HepG2 (cell line): ENCODE measurements around the gene ISLR. TPM values are rescaled to one million over a fixed set of nuclear protein-coding genes. Genes with fewer than 3 reads are reported as not detected.

Experiments
- FOXC1 ChIP-seq: sonication (generic); formaldehyde crosslinking; IDR thresholded peaks from 2 replicates; pipeline ENCODE4 v1.8.0; 2022; ENCODE audit warnings: mild to moderate bottlenecking, missing genetic modification reagents, borderline replicate concordance
- HNRNPH1 ChIP-seq: fragments of 200-400 bp; formaldehyde crosslinking; optimal IDR thresholded peaks from 2 replicates; pipeline ENCODE3; 2017; ENCODE audit warnings: mild to moderate bottlenecking, low read depth, low read length
- KDM2A ChIP-seq: sonication (generic); formaldehyde crosslinking; IDR thresholded peaks from 2 replicates; pipeline ENCODE4 v1.4.0; 2020; ENCODE audit warnings: low read depth, missing genetic modification reagents, borderline replicate concordance
- NFATC3 ChIP-seq: sonication (generic); formaldehyde crosslinking; IDR thresholded peaks from 2 replicates; pipeline ENCODE4 v1.5.1; 2020; ENCODE audit warnings: mild to moderate bottlenecking, missing genetic modification reagents
- NR2F6 ChIP-seq, 2 experiments: IDR thresholded peaks; 2 replicates each; pipeline ENCODE4 v1.6.1; 2016; ENCODE audit warnings: antibody characterized with exemption in 1 of 2, mild to moderate bottlenecking in 1 of 2
- PHB2 ChIP-seq: fragments of 450-650 bp; IDR thresholded peaks from 2 replicates; pipeline ENCODE4 v1.6.1; 2018; ENCODE audit not compliant: partially characterized antibody
- PHF20 ChIP-seq: sonication (generic); formaldehyde crosslinking; IDR thresholded peaks from 2 replicates; pipeline ENCODE4 v1.5.0; 2020; ENCODE audit warnings: mild to moderate bottlenecking, missing genetic modification reagents
- PITX1 ChIP-seq: sonication (generic); formaldehyde crosslinking; IDR thresholded peaks from 2 replicates; pipeline ENCODE4 v1.5.1; 2020; ENCODE audit warnings: mild to moderate bottlenecking, missing genetic modification reagents
- RFX3 ChIP-seq: IDR thresholded peaks from 2 replicates; pipeline ENCODE4 v1.6.1; 2016; ENCODE audit warnings: missing biosample characterization, missing genetic modification reagents
- SNAI1 ChIP-seq: sonication (generic); formaldehyde crosslinking; IDR thresholded peaks from 2 replicates; pipeline ENCODE4 v1.5.0; 2020; ENCODE audit warnings: mild to moderate bottlenecking, missing genetic modification reagents, borderline replicate concordance
- TRIM24 ChIP-seq: sonication (generic); formaldehyde crosslinking; IDR thresholded peaks from 2 replicates; pipeline ENCODE4 v1.8.0; 2022; ENCODE audit warnings: mild to moderate bottlenecking, missing genetic modification reagents
- ZBTB38 ChIP-seq: sonication (generic); formaldehyde crosslinking; IDR thresholded peaks from 2 replicates; pipeline ENCODE4 v1.5.1; 2020; ENCODE audit warnings: mild to moderate bottlenecking, missing genetic modification reagents
- ZMYM2 ChIP-seq: sonication (generic); formaldehyde crosslinking; IDR thresholded peaks from 2 replicates; pipeline ENCODE4 v1.8.0; 2022; ENCODE audit warnings: mild to moderate bottlenecking, missing genetic modification reagents
- ZNF10 ChIP-seq: sonication (generic); formaldehyde crosslinking; IDR thresholded peaks from 2 replicates; pipeline ENCODE4 v1.4.0; 2020; ENCODE audit warnings: mild to moderate bottlenecking, low read depth, missing genetic modification reagents, borderline replicate concordance
- ZNF367 ChIP-seq: sonication (generic); formaldehyde crosslinking; IDR thresholded peaks from 2 replicates; pipeline ENCODE4 v1.4.0; 2020; ENCODE audit warnings: missing genetic modification reagents, borderline replicate concordance
- ZNF564 ChIP-seq: sonication (generic); formaldehyde crosslinking; IDR thresholded peaks from 2 replicates; pipeline ENCODE4 v1.8.1; 2023; ENCODE audit warnings: mild to moderate bottlenecking, missing genetic modification reagents
- ZNF589 ChIP-seq: sonication (generic); formaldehyde crosslinking; conservative IDR thresholded peaks from 2 replicates; pipeline ENCODE4 v1.8.0; 2022; ENCODE audit warnings: mild to moderate bottlenecking, moderate library complexity, missing genetic modification reagents
- ZNF598 ChIP-seq: sonication (generic); formaldehyde crosslinking; IDR thresholded peaks from 2 replicates; pipeline ENCODE4 v1.5.1; 2020; ENCODE audit warnings: mild to moderate bottlenecking, missing genetic modification reagents, borderline replicate concordance
- ZNF614 ChIP-seq: IDR thresholded peaks from 2 replicates; pipeline ENCODE4 v1.6.1; 2018; ENCODE audit warnings: missing biosample characterization, missing genetic modification reagents, inconsistent platforms, borderline replicate concordance
- ZNF616 ChIP-seq: sonication (generic); formaldehyde crosslinking; IDR thresholded peaks from 2 replicates; pipeline ENCODE4 v1.5.0; 2020; ENCODE audit warnings: low read depth, mild to moderate bottlenecking, missing genetic modification reagents
- ZNF780A ChIP-seq: sonication (generic); formaldehyde crosslinking; IDR thresholded peaks from 2 replicates; pipeline ENCODE4 v1.8.0; 2022; ENCODE audit warnings: mild to moderate bottlenecking, missing genetic modification reagents, moderate library complexity
- polyA plus RNA-seq, 8 experiments: library from polyadenylated mRNA; depleted of rRNA in 3 of 8; stranded (reverse) in 7 of 8; unstranded in 1 of 8; fragments of >200 nt; fragmentation: Illumina TruSeq in 4 of 8; extraction: Trizol in 4 of 8; gene quantifications; 2 replicates each; pipeline versions ENCODE4 v1.2.1 to v1.2.3, GENCODE V29; 2011 to 2016; ENCODE audit warnings: low read depth in 4 of 8, missing spikeins in 1 of 8, mixed read lengths in 1 of 8; ENCODE audit not compliant: insufficient read depth in 1 of 8
- total RNA-seq, 5 experiments: library from RNA; depleted of rRNA; stranded (reverse); fragments of >200 nt; fragmentation: Illumina TruSeq; extraction: Trizol; gene quantifications; 2 replicates each; pipeline ENCODE4 v1.2.3, GENCODE V29; 2016; ENCODE audit warnings: low read depth in 1 of 5
- TF ChIP-seq, protein P1 (sequence below): sonication (generic); formaldehyde crosslinking; conservative IDR thresholded peaks from 2 replicates; pipeline ENCODE4 v1.4.0; 2020; ENCODE audit warnings: mild to moderate bottlenecking, missing genetic modification reagents, moderate library complexity
- TF ChIP-seq, protein P2 (sequence below): sonication (generic); formaldehyde crosslinking; IDR thresholded peaks from 2 replicates; pipeline ENCODE4 v1.9.0; 2022; ENCODE audit warnings: missing genetic modification reagents, mild to moderate bottlenecking, borderline replicate concordance
- TF ChIP-seq, protein P3 (sequence below): sonication (generic); formaldehyde crosslinking; IDR thresholded peaks from 2 replicates; pipeline ENCODE4 v1.5.0; 2020; ENCODE audit warnings: mild to moderate bottlenecking, missing genetic modification reagents, borderline replicate concordance

The ISLR gene
- total and polyA plus RNA-seq, 2 of the 13 experiments (the other 11 are each of a cell fraction or from before 2014, with no cell fraction given): not detected

DNA sequence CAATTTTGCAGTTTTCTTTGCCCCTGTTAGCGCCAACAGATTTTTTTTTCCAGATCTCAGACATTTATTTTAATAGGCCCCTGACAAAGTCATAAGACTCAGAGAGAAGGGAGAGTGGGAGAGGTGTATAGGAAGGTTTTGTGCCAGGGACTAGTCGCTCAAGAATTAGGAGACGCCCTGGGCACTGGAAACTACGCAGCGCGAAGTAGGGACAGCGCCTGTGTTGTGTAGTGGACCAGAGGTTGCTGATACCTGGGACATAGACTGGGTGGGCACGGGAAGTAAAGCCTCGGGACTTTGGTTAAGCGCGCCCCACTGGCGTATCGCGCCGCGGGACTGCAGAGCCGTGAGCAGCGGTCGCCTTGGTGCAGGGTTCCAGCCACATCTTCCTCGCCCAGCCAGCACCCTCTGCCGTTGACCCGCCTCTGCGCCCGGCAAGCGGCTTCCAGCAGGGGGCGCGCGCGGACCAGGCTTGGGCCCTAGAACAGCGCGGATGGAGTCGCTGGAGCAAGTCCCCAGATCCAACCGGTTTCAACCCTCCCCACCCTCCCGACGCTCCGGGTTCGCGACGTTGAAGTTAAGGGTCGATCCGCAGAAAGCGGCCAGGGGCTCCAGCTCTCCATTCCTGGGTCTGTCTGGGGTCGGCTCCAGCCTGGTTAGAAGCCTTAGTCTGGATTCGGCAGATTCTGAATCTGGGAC is 46.1 kb upstream of the ISLR start (continued):
- TF ChIP-seq NR2F6 (IDR thresholded peaks at IDR 0.05) (no peak), NR2F6 (CRISPR knock-in tag; IDR thresholded peaks at IDR 0.05) (peak; percentile 18; the same call in 1 of the 2 replicates), ZNF780A (CRISPR knock-in tag) (no peak), FOXC1 (CRISPR knock-in tag) (no peak), NFATC3 (CRISPR knock-in tag) (no peak), ZNF10 (no peak), RFX3 (CRISPR knock-in tag) (no peak), PHF20 (no peak), SNAI1 (no peak), PITX1 (CRISPR knock-in tag) (peak; percentile 27; the same call in 1 of the 2 replicates), TRIM24 (no peak), HNRNPH1 (no peak), KDM2A (peak; percentile 89), ZNF367 (CRISPR knock-in tag) (no peak), ZNF564 (no peak), ZNF616 (CRISPR knock-in tag) (no peak), ZNF598 (CRISPR knock-in tag) (no peak), ZNF589 (CRISPR knock-in tag) (no peak), ZBTB38 (CRISPR knock-in tag) (0 out of 2 replicates have a peak, but pooled peaks have one; percentile 28), ZMYM2 (CRISPR knock-in tag) (no peak), PHB2 (no peak), ZNF614 (peak; percentile 42; the same call in 1 of the 2 replicates)
- TF ChIP-seq, protein P1, sequence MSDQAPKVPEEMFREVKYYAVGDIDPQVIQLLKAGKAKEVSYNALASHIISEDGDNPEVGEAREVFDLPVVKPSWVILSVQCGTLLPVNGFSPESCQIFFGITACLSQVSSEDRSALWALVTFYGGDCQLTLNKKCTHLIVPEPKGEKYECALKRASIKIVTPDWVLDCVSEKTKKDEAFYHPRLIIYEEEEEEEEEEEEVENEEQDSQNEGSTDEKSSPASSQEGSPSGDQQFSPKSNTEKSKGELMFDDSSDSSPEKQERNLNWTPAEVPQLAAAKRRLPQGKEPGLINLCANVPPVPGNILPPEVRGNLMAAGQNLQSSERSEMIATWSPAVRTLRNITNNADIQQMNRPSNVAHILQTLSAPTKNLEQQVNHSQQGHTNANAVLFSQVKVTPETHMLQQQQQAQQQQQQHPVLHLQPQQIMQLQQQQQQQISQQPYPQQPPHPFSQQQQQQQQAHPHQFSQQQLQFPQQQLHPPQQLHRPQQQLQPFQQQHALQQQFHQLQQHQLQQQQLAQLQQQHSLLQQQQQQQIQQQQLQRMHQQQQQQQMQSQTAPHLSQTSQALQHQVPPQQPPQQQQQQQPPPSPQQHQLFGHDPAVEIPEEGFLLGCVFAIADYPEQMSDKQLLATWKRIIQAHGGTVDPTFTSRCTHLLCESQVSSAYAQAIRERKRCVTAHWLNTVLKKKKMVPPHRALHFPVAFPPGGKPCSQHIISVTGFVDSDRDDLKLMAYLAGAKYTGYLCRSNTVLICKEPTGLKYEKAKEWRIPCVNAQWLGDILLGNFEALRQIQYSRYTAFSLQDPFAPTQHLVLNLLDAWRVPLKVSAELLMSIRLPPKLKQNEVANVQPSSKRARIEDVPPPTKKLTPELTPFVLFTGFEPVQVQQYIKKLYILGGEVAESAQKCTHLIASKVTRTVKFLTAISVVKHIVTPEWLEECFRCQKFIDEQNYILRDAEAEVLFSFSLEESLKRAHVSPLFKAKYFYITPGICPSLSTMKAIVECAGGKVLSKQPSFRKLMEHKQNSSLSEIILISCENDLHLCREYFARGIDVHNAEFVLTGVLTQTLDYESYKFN (CRISPR knock-in tag): no peak
- TF ChIP-seq, protein P2, sequence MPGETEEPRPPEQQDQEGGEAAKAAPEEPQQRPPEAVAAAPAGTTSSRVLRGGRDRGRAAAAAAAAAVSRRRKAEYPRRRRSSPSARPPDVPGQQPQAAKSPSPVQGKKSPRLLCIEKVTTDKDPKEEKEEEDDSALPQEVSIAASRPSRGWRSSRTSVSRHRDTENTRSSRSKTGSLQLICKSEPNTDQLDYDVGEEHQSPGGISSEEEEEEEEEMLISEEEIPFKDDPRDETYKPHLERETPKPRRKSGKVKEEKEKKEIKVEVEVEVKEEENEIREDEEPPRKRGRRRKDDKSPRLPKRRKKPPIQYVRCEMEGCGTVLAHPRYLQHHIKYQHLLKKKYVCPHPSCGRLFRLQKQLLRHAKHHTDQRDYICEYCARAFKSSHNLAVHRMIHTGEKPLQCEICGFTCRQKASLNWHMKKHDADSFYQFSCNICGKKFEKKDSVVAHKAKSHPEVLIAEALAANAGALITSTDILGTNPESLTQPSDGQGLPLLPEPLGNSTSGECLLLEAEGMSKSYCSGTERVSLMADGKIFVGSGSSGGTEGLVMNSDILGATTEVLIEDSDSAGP (CRISPR knock-in tag): peak; percentile 64; the same call in 1 of the 2 replicates
- TF ChIP-seq, protein P3, sequence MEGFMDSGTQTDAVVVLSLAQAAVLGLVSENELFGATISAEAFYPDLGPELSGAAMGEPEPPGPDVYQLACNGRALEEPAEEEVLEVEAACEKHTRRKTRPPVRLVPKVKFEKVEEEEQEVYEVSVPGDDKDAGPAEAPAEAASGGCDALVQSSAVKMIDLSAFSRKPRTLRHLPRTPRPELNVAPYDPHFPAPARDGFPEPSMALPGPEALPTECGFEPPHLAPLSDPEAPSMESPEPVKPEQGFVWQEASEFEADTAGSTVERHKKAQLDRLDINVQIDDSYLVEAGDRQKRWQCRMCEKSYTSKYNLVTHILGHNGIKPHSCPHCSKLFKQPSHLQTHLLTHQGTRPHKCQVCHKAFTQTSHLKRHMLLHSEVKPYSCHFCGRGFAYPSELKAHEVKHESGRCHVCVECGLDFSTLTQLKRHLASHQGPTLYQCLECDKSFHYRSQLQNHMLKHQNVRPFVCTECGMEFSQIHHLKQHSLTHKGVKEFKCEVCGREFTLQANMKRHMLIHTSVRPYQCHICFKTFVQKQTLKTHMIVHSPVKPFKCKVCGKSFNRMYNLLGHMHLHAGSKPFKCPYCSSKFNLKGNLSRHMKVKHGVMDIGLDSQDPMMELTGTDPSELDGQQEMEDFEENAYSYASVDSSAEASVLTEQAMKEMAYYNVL (CRISPR knock-in tag): no peak
